ENCODE results near the gene ACLY. TPM values are rescaled to one million over a fixed set of nuclear protein-coding genes. Genes with fewer than 3 reads are reported as not detected.

Gene ACLY
- total and polyA plus RNA-seq, 7 experiments from 2014 or later = 42.7 to 154 (median 67.9) TPM

GRCh38 chr17:41917192-41917591 lies 1.6 kb downstream of the ACLY start:
- intact Hi-C loops (cut with micrococcal nuclease) = loop anchor here in 1 of 2 donors (5.0 kb wide), 1 partner anchor 265 kb away; the partner anchor contains the start of gene KCNH4
- Histone ChIP-seq H3K27me3 (ENCODE audit: control insufficient read depth in 2 of 2, insufficient read depth in 2 of 2, low read length in 2 of 2) (no peaks in the 10 kb centered on the region), H3K36me3 (ENCODE audit: control insufficient read depth in 2 of 3, insufficient read depth in 3 of 3, low read length in 3 of 3) (peaks cover 0 to 26% (median 3%) of the 10 kb centered on the region in 3 experiments), H3K27ac (ENCODE audit: low read depth, low read length) (peak overlapping the region; percentile 79), H3K4me1 (ENCODE audit: control insufficient read depth in 2 of 2, insufficient read depth in 2 of 2, low read length in 2 of 2) (peaks cover 8 to 14% of the 10 kb centered on the region in 2 donors), H3K9me3 (ENCODE audit: control insufficient read depth in 2 of 3, low read length in 3 of 3) (no peaks in the 10 kb centered on the region), H3K4me3 (ENCODE audit: low read length) (no peak overlapping the region)
- Mint-ChIP-seq H3K36me3 (peaks cover 0 to 11% (median 5%) of the 10 kb centered on the region in 5 donors), H3K4me1 (peaks cover 29 to 49% (median 37%) of the 10 kb centered on the region in 7 donors), H3K27me3 (no peaks in the 10 kb centered on the region), H3K27ac (peak overlapping the region in 8 of 9 donors; percentile 25 to 97 (median 66)), H3K4me3 (peak overlapping the region; percentile 84 to 99 (median 89)), H3K9me3 (no peaks in the 10 kb centered on the region)
- ChIA-PET CTCF (no interaction called here), POLR2A (interaction anchor here (3.7 kb wide), 1 partner anchor 13 kb away, joined by 47 read pairs; the partner anchor contains the start of gene ODAD4)
- no peak for ATAC-seq
- DNase-seq = no peak

- no peak for ATAC-seq
- Histone ChIP-seq H3K36me3 (ENCODE audit: control insufficient read depth in 2 of 3, insufficient read depth in 3 of 3, low read length in 3 of 3) (peaks cover 7 to 42% (median 9%) of the 10 kb centered on the region in 3 experiments), H3K4me1 (ENCODE audit: control insufficient read depth in 2 of 2, insufficient read depth in 2 of 2, low read length in 2 of 2) (peaks cover 8 to 14% of the 10 kb centered on the region in 2 donors), H3K27me3 (ENCODE audit: control insufficient read depth in 2 of 2, insufficient read depth in 2 of 2, low read length in 2 of 2) (no peaks in the 10 kb centered on the region), H3K4me3 (ENCODE audit: low read length) (no peak overlapping the region), H3K9me3 (ENCODE audit: control insufficient read depth in 2 of 3, low read length in 3 of 3) (no peaks in the 10 kb centered on the region), H3K27ac (ENCODE audit: low read depth, low read length) (no peak overlapping the region)
- intact Hi-C loops (cut with micrococcal nuclease) = loop anchor here in 1 of 2 donors (5.0 kb wide), 1 partner anchor 267 kb away; the partner anchor contains the start of gene KCNH4
- H3K27ac Mint-ChIP-seq = peak overlapping the region in 4 of 9 donors; percentile 31 to 80 (median 59)
- CTCF ChIA-PET = no interaction called here
- POLR2A ChIA-PET = interaction anchor here (0.6 to 1.3 kb wide), 2 partner anchors 15 to 18 kb away, joined by 3 to 5 read pairs; partner anchors contain the start of gene ODAD4
- no peaks in the 10 kb centered on the region for H3K9me3 Mint-ChIP-seq
- H3K4me3 Mint-ChIP-seq = peak overlapping the region in 7 of 10 donors; percentile 7 to 83 (median 48)
- no peaks in the 10 kb centered on the region for H3K27me3 Mint-ChIP-seq
- H3K4me1 Mint-ChIP-seq = peaks cover 29 to 49% (median 37%) of the 10 kb centered on the region in 7 donors
- DNase-seq = no peak
- peaks cover 0 to 23% (median 5%) of the 10 kb centered on the region in 5 donors for H3K36me3 Mint-ChIP-seq
These were observed 3.2 kb downstream of the ACLY start for GRCh38 chr17:41915566-41915965.

- POLR2A ChIA-PET = interaction anchor here (0.6 to 1.3 kb wide), 2 partner anchors 15 to 17 kb away, joined by 3 to 5 read pairs; partner anchors contain the start of gene ODAD4
- H3K4me1 Mint-ChIP-seq = peaks cover 31 to 47% (median 37%) of the 10 kb centered on the region in 7 donors
These were observed 3.7 kb downstream of the ACLY start for GRCh38 chr17:41915020-41915419.

DNA sequence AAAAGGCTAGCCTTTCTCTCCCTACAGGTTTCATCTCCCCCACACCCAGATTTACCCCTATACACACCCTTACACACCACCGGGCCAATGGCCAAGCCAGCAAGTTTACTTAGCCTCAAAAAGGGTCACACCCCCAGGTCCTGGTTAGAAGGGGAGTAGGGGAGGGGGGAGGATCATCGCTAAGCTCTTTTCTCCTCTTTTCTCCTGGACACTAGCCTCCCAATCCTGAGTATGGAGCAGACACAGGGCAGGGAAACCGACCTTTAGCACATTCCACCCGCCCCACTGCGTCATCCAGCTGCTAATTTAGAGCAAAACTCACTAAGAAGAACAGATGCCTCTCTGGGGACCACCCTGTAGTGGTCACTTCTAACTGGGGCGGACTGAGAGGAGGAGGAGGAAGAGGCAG lies 4.4 kb downstream of the ACLY start:
- no peaks in the 10 kb centered on the region for H3K9me3 Mint-ChIP-seq
- ChIA-PET CTCF (no interaction called here), POLR2A (no interaction called here)
- no peak overlapping the region for H3K4me3 ChIP-seq (ENCODE audit: low read length)
- peak overlapping the region in 1 of 9 donors; percentile 62 for H3K27ac Mint-ChIP-seq
- no peak for ATAC-seq
- no peaks in the 10 kb centered on the region for H3K9me3 ChIP-seq (ENCODE audit: control insufficient read depth in 2 of 3, low read length in 3 of 3)
- H3K27ac ChIP-seq (ENCODE audit: low read depth, low read length) = no peak overlapping the region
- H3K27me3 Mint-ChIP-seq = no peaks in the 10 kb centered on the region
- H3K4me1 ChIP-seq (ENCODE audit: control insufficient read depth in 2 of 2, insufficient read depth in 2 of 2, low read length in 2 of 2) = peaks cover 8 to 12% of the 10 kb centered on the region in 2 donors
- H3K4me1 Mint-ChIP-seq = peaks cover 31 to 44% (median 36%) of the 10 kb centered on the region in 7 donors
- DNase-seq = no peak
- H3K36me3 ChIP-seq (ENCODE audit: control insufficient read depth in 2 of 3, insufficient read depth in 3 of 3, low read length in 3 of 3) = peaks cover 9 to 54% (median 15%) of the 10 kb centered on the region in 3 experiments
- peak overlapping the region in 1 of 10 donors; percentile 16 for H3K4me3 Mint-ChIP-seq
- intact Hi-C loops (cut with micrococcal nuclease) = no loop called here
- peaks cover 3 to 35% (median 5%) of the 10 kb centered on the region in 5 donors for H3K36me3 Mint-ChIP-seq
- no peaks in the 10 kb centered on the region for H3K27me3 ChIP-seq (ENCODE audit: control insufficient read depth in 2 of 2, insufficient read depth in 2 of 2, low read length in 2 of 2)

More at GRCh38 chr17:41915020-41915419, 3.7 kb downstream of the ACLY start:
- CTCF ChIA-PET = no interaction called here
- intact Hi-C loops (cut with micrococcal nuclease) = loop anchor here in 1 of 2 donors (5.0 kb wide), 1 partner anchor 267 kb away; the partner anchor contains the start of gene KCNH4
- Histone ChIP-seq H3K9me3 (ENCODE audit: control insufficient read depth in 2 of 3, low read length in 3 of 3) (no peaks in the 10 kb centered on the region), H3K4me3 (ENCODE audit: low read length) (no peak overlapping the region), H3K27me3 (ENCODE audit: control insufficient read depth in 2 of 2, insufficient read depth in 2 of 2, low read length in 2 of 2) (no peaks in the 10 kb centered on the region), H3K27ac (ENCODE audit: low read depth, low read length) (no peak overlapping the region), H3K36me3 (ENCODE audit: control insufficient read depth in 2 of 3, insufficient read depth in 3 of 3, low read length in 3 of 3) (peaks cover 9 to 47% (median 10%) of the 10 kb centered on the region in 3 experiments), H3K4me1 (ENCODE audit: control insufficient read depth in 2 of 2, insufficient read depth in 2 of 2, low read length in 2 of 2) (peaks cover 8 to 14% of the 10 kb centered on the region in 2 donors)
- DNase-seq = no peak
- ATAC-seq = no peak
- Mint-ChIP-seq H3K27me3 (no peaks in the 10 kb centered on the region), H3K36me3 (peaks cover 2 to 29% (median 5%) of the 10 kb centered on the region in 5 donors), H3K4me3 (peak overlapping the region in 2 of 10 donors; percentile 16 to 35), H3K9me3 (no peaks in the 10 kb centered on the region), H3K27ac (peak overlapping the region in 3 of 9 donors; percentile 33 to 72 (median 43))

DNA sequence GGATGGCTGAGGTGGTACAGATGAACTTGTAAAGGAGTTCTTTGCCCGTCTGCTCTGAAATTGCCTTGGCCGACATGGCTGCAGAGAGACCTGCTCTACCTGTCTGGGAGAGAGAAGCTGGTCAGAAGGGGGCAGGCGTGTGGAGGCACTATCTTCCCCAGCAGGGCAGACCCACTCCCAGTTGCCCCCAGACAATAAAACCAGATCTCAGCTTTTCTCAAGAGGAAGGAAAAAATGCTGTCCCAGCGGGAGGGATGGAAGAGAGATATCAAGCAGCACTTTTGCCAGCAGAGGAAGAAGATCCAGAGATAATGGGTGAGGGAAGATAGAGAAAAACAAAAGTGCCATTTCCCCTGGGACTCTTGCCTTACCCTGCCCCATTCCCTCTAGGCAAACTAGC lies 5.0 kb downstream of the ACLY start:
- peaks cover 9 to 58% (median 15%) of the 10 kb centered on the region in 3 experiments for H3K36me3 ChIP-seq (ENCODE audit: control insufficient read depth in 2 of 3, insufficient read depth in 3 of 3, low read length in 3 of 3)
- peaks cover 31 to 42% (median 36%) of the 10 kb centered on the region in 7 donors for H3K4me1 Mint-ChIP-seq
- no peaks in the 10 kb centered on the region for H3K9me3 ChIP-seq (ENCODE audit: control insufficient read depth in 2 of 3, low read length in 3 of 3)
- peaks cover 3 to 38% (median 5%) of the 10 kb centered on the region in 5 donors for H3K36me3 Mint-ChIP-seq
- H3K27ac ChIP-seq (ENCODE audit: low read depth, low read length) = no peak overlapping the region
- H3K9me3 Mint-ChIP-seq = no peaks in the 10 kb centered on the region
- H3K4me3 ChIP-seq (ENCODE audit: low read length) = no peak overlapping the region
- intact Hi-C loops (cut with micrococcal nuclease) = no loop called here
- H3K27me3 Mint-ChIP-seq = no peaks in the 10 kb centered on the region
- peak overlapping the region in 1 of 10 donors; percentile 54 for H3K4me3 Mint-ChIP-seq
- H3K4me1 ChIP-seq (ENCODE audit: control insufficient read depth in 2 of 2, insufficient read depth in 2 of 2, low read length in 2 of 2) = peaks cover 8 to 11% of the 10 kb centered on the region in 2 donors
- ChIA-PET CTCF (no interaction called here), POLR2A (no interaction called here)
- H3K27me3 ChIP-seq (ENCODE audit: control insufficient read depth in 2 of 2, insufficient read depth in 2 of 2, low read length in 2 of 2) = no peaks in the 10 kb centered on the region
- ATAC-seq (no peak), DNase-seq (no peak)
- H3K27ac Mint-ChIP-seq = peak overlapping the region in 2 of 9 donors; percentile 41 to 62

GRCh38 chr17:41912925-41913324 lies 5.8 kb downstream of the ACLY start:
- Histone ChIP-seq H3K27ac (ENCODE audit: low read depth, low read length) (no peak overlapping the region), H3K4me3 (ENCODE audit: low read length) (no peak overlapping the region), H3K4me1 (ENCODE audit: control insufficient read depth in 2 of 2, insufficient read depth in 2 of 2, low read length in 2 of 2) (peaks cover 8 to 11% of the 10 kb centered on the region in 2 donors), H3K9me3 (ENCODE audit: control insufficient read depth in 2 of 3, low read length in 3 of 3) (no peaks in the 10 kb centered on the region), H3K27me3 (ENCODE audit: control insufficient read depth in 2 of 2, insufficient read depth in 2 of 2, low read length in 2 of 2) (no peaks in the 10 kb centered on the region), H3K36me3 (ENCODE audit: control insufficient read depth in 2 of 3, insufficient read depth in 3 of 3, low read length in 3 of 3) (peaks cover 9 to 60% (median 15%) of the 10 kb centered on the region in 3 experiments)
- Mint-ChIP-seq H3K4me3 (no peak overlapping the region), H3K9me3 (no peaks in the 10 kb centered on the region), H3K36me3 (peaks cover 4 to 47% (median 6%) of the 10 kb centered on the region in 5 donors), H3K4me1 (peaks cover 31 to 42% (median 35%) of the 10 kb centered on the region in 7 donors), H3K27ac (no peak overlapping the region), H3K27me3 (no peaks in the 10 kb centered on the region)
- intact Hi-C loops (cut with micrococcal nuclease) = no loop called here
- CTCF ChIA-PET = interaction anchor here (0.6 kb wide), 1 partner anchor 52 kb away, joined by 3 read pairs; no protein-coding TSS in a partner anchor
- DNase-seq (no peak), ATAC-seq (no peak)
- POLR2A ChIA-PET = interaction anchor here (1.1 kb wide), 1 partner anchor 53 kb away, joined by 4 read pairs; the partner anchor contains the start of gene CNP

Measured in naive thymus-derived CD4-positive, alpha-beta T cell (primary cell).